CD4-positive, alpha-beta T cell treated with Interleukin-21 for 1 hour (primary cell): ENCODE results near the gene SLC10A6.
"Not testable (repeated sequence)": the region's sequence is repeated elsewhere in the genome, so short reads cannot be mapped to it uniquely, and the experiment has no call there.

Source experiments
- DNase-seq: peaks from one replicate; pipeline ENCODE4 v3.0.0-alpha.2; 2020

SLC10A6 gene

GRCh38 chr4:86848732-86849619 is at the start of gene SLC10A6:
Gene SLC10A6, minus strand, starts transcription at chr4:86849384. Its CDS starts 269 bp downstream, at chr4:86849115.
- DNase-seq: no peak

GRCh38 chr4:86898562-86898961 is 49.4 kb upstream of the SLC10A6 start:
- no peak for DNase-seq

- no peak for DNase-seq
These were observed 47.4 kb upstream of the SLC10A6 start for GRCh38 chr4:86896596-86896995.

- peak; percentile 67 for DNase-seq
These were observed 46.7 kb upstream of the SLC10A6 start for GRCh38 chr4:86895692-86896488.

- DNase-seq: no peak
These were observed 45.3 kb upstream of the SLC10A6 start for GRCh38 chr4:86894455-86894854.

- DNase-seq: no peak
These were observed 44.0 kb upstream of the SLC10A6 start for GRCh38 chr4:86893136-86893535.

- no peak for DNase-seq
These were observed 43.4 kb upstream of the SLC10A6 start for GRCh38 chr4:86892636-86892960.

GRCh38 chr4:86891762-86892635 is 42.8 kb upstream of the SLC10A6 start, which contains the start of gene C4orf36:
Gene C4orf36, minus strand, starts transcription at chr4:86892422. Its CDS starts 902 bp downstream, at chr4:86891520.
- DNase-seq: no peak

GRCh38 chr4:86890790-86891189 is 41.6 kb upstream of the SLC10A6 start:
- no peak for DNase-seq

- DNase-seq: no peak
These were observed 30.5 kb upstream of the SLC10A6 start for GRCh38 chr4:86879641-86880040.

- DNase-seq: no peak
These were observed 29.5 kb upstream of the SLC10A6 start for GRCh38 chr4:86878640-86879039.

- DNase-seq: no peak
These were observed 27.9 kb upstream of the SLC10A6 start for GRCh38 chr4:86876894-86877685.

GRCh38 chr4:86875436-86875835 is 26.3 kb upstream of the SLC10A6 start:
- DNase-seq: not testable (repeated sequence)

GRCh38 chr4:86872135-86872534 is 23.0 kb upstream of the SLC10A6 start:
- DNase-seq: no peak

GRCh38 chr4:86870442-86871069 is 21.4 kb upstream of the SLC10A6 start:
- no peak for DNase-seq

- DNase-seq: no peak
These were observed 8.3 kb upstream of the SLC10A6 start for GRCh38 chr4:86857341-86858052.

GRCh38 chr4:86856896-86857295 is 7.7 kb upstream of the SLC10A6 start:
- DNase-seq: no peak

GRCh38 chr4:86855572-86855971 is 6.4 kb upstream of the SLC10A6 start:
- DNase-seq: no peak

GRCh38 chr4:86853209-86853608 is 4.0 kb upstream of the SLC10A6 start:
- DNase-seq: no peak

GRCh38 chr4:86848136-86848535 is 1.0 kb downstream of the SLC10A6 start:
- DNase-seq: no peak

- no peak for DNase-seq
These were observed 1.6 kb downstream of the SLC10A6 start for GRCh38 chr4:86847571-86847970.
